ENCODE results near the gene NF1.

- TF ChIP-seq CTCF (tag by site-specific recombination; IDR thresholded peaks at IDR 0.05), result no peak
- TF ChIP-seq ZNF24 (tag by site-specific recombination; IDR thresholded peaks at IDR 0.05), result no peak
- no peak for TF ChIP-seq ZNF433 (tag by site-specific recombination; IDR thresholded peaks at IDR 0.05; ENCODE audit: low read depth)
- TF ChIP-seq ZNF350 (tag by site-specific recombination; IDR thresholded peaks at IDR 0.05), result no peak
- no peak for TF ChIP-seq INSM2 (tag by site-specific recombination; IDR thresholded peaks at IDR 0.05)
- TF ChIP-seq ZSCAN30 (tag by site-specific recombination; IDR thresholded peaks at IDR 0.05), result no peak
- TF ChIP-seq BCL11A (tag by site-specific recombination; IDR thresholded peaks at IDR 0.05; ENCODE audit: low read depth), result no peak
Measured at GRCh38 chr17:31140111-31140510, 45.3 kb downstream of the NF1 start.

All from HEK293 (cell line).